Measurements from ENCODE around the gene RBMX.

The RBMX gene

GRCh38 chrX:136829413-136829812 is 51.1 kb downstream of the RBMX start:
- no peak for TF ChIP-seq CTCF (IDR thresholded peaks at IDR 0.05; ENCODE audit: low read length, missing control alignments)
- no peak overlapping the region for H3K4me3 ChIP-seq (replicated peaks; ENCODE audit: low read depth, low read length)
- no peak for DNase-seq (ENCODE audit: low read depth)

GRCh38 chrX:136828830-136829229 is 51.7 kb downstream of the RBMX start:
- no peak for DNase-seq (ENCODE audit: low read depth)
- no peak for TF ChIP-seq CTCF (IDR thresholded peaks at IDR 0.05; ENCODE audit: low read length, missing control alignments)
- H3K4me3 ChIP-seq (replicated peaks; ENCODE audit: low read depth, low read length), result no peak overlapping the region

GRCh38 chrX:136827026-136827425 is 53.5 kb downstream of the RBMX start:
- DNase-seq (ENCODE audit: low read depth), result no peak
- H3K4me3 ChIP-seq (replicated peaks; ENCODE audit: low read depth, low read length), result no peak overlapping the region
- no peak for TF ChIP-seq CTCF (IDR thresholded peaks at IDR 0.05; ENCODE audit: low read length, missing control alignments)

GRCh38 chrX:136825771-136826170 is 54.8 kb downstream of the RBMX start:
- DNase-seq (ENCODE audit: low read depth), result no peak
- TF ChIP-seq CTCF (IDR thresholded peaks at IDR 0.05; ENCODE audit: low read length, missing control alignments), result no peak
- no peak overlapping the region for H3K4me3 ChIP-seq (replicated peaks; ENCODE audit: low read depth, low read length)
